ENCODE measurements around the gene HYCC1.

Gene HYCC1

GRCh38 chr7:23012186-23012585, 1.7 kb downstream of the HYCC1 start:
- H3K27me3 Mint-ChIP-seq = no peaks in the 10 kb centered on the region
- H3K9me3 Mint-ChIP-seq = no peaks in the 10 kb centered on the region
- peaks cover 7% of the 10 kb centered on the region for H3K36me3 Mint-ChIP-seq (ENCODE audit: insufficient read depth)
- ATAC-seq (replicated peaks; ENCODE audit: extremely low read depth, poor library complexity, severe bottlenecking) (no peak), DNase-seq (ENCODE audit: low spot score in 2 of 2) (no peak)
- peaks cover 5% of the 10 kb centered on the region for H3K4me1 Mint-ChIP-seq
- no peak overlapping the region for H3K27ac Mint-ChIP-seq (ENCODE audit: low read depth)
- no peak overlapping the region for H3K4me3 Mint-ChIP-seq

GRCh38 chr7:23011222-23011924, 2.6 kb downstream of the HYCC1 start:
- Mint-ChIP-seq H3K36me3 (ENCODE audit: insufficient read depth) (peaks cover 7% of the 10 kb centered on the region), H3K27me3 (no peaks in the 10 kb centered on the region), H3K4me1 (peaks cover 5% of the 10 kb centered on the region), H3K4me3 (no peak overlapping the region), H3K27ac (ENCODE audit: low read depth) (no peak overlapping the region), H3K9me3 (no peaks in the 10 kb centered on the region)
- DNase-seq (ENCODE audit: low spot score in 2 of 2) (no peak), ATAC-seq (replicated peaks; ENCODE audit: extremely low read depth, poor library complexity, severe bottlenecking) (no peak)

GRCh38 chr7:23009303-23009702, 4.6 kb downstream of the HYCC1 start:
- no peak overlapping the region for H3K27ac Mint-ChIP-seq (ENCODE audit: low read depth)
- H3K36me3 Mint-ChIP-seq (ENCODE audit: insufficient read depth) = peaks cover 5% of the 10 kb centered on the region
- no peak overlapping the region for H3K4me3 Mint-ChIP-seq
- ATAC-seq (replicated peaks; ENCODE audit: extremely low read depth, poor library complexity, severe bottlenecking) (no peak), DNase-seq (ENCODE audit: low spot score in 2 of 2) (no peak)
- H3K4me1 Mint-ChIP-seq = peaks cover 5% of the 10 kb centered on the region
- H3K9me3 Mint-ChIP-seq = no peaks in the 10 kb centered on the region
- no peaks in the 10 kb centered on the region for H3K27me3 Mint-ChIP-seq

GRCh38 chr7:23004247-23004520, 9.7 kb downstream of the HYCC1 start:
- no peak for DNase-seq (ENCODE audit: low spot score in 2 of 2)
- peaks cover 6% of the 10 kb centered on the region for H3K4me1 Mint-ChIP-seq
- ATAC-seq (replicated peaks; ENCODE audit: extremely low read depth, poor library complexity, severe bottlenecking) = no peak

GRCh38 chr7:23003505-23004246, 10.3 kb downstream of the HYCC1 start:
- Mint-ChIP-seq H3K4me3 (no peak overlapping the region), H3K27ac (ENCODE audit: low read depth) (no peak overlapping the region), H3K36me3 (ENCODE audit: insufficient read depth) (no peaks in the 10 kb centered on the region), H3K4me1 (peaks cover 6% of the 10 kb centered on the region), H3K27me3 (no peaks in the 10 kb centered on the region), H3K9me3 (no peaks in the 10 kb centered on the region)
- no peak for ATAC-seq (replicated peaks; ENCODE audit: extremely low read depth, poor library complexity, severe bottlenecking)
- DNase-seq (ENCODE audit: low spot score in 2 of 2) = no peak

More at GRCh38 chr7:23004247-23004520, 9.7 kb downstream of the HYCC1 start:
- Mint-ChIP-seq H3K27me3 (no peaks in the 10 kb centered on the region), H3K27ac (ENCODE audit: low read depth) (no peak overlapping the region), H3K4me3 (no peak overlapping the region), H3K9me3 (no peaks in the 10 kb centered on the region), H3K36me3 (ENCODE audit: insufficient read depth) (no peaks in the 10 kb centered on the region)

- no peak overlapping the region for H3K27ac Mint-ChIP-seq (ENCODE audit: low read depth)
- H3K36me3 Mint-ChIP-seq (ENCODE audit: insufficient read depth) = no peaks in the 10 kb centered on the region
- H3K4me1 Mint-ChIP-seq = peaks cover 6% of the 10 kb centered on the region
- DNase-seq (ENCODE audit: low spot score in 2 of 2) (no peak), ATAC-seq (replicated peaks; ENCODE audit: extremely low read depth, poor library complexity, severe bottlenecking) (no peak)
- H3K27me3 Mint-ChIP-seq = no peaks in the 10 kb centered on the region
- H3K9me3 Mint-ChIP-seq = no peaks in the 10 kb centered on the region
- no peak overlapping the region for H3K4me3 Mint-ChIP-seq
These were observed 11.2 kb downstream of the HYCC1 start for GRCh38 chr7:23002698-23003097.

GRCh38 chr7:23001610-23002009, 12.3 kb downstream of the HYCC1 start:
- H3K27ac Mint-ChIP-seq (ENCODE audit: low read depth) = no peak overlapping the region
- H3K36me3 Mint-ChIP-seq (ENCODE audit: insufficient read depth) = no peaks in the 10 kb centered on the region
- H3K4me1 Mint-ChIP-seq = peaks cover 6% of the 10 kb centered on the region
- H3K27me3 Mint-ChIP-seq = no peaks in the 10 kb centered on the region
- no peak for DNase-seq (ENCODE audit: low spot score in 2 of 2)
- H3K4me3 Mint-ChIP-seq = no peak overlapping the region
- H3K9me3 Mint-ChIP-seq = no peaks in the 10 kb centered on the region
- ATAC-seq (replicated peaks; ENCODE audit: extremely low read depth, poor library complexity, severe bottlenecking) = no peak

GRCh38 chr7:23000597-23001360, 13.2 kb downstream of the HYCC1 start:
- no peak for DNase-seq (ENCODE audit: low spot score in 2 of 2)
- Mint-ChIP-seq H3K36me3 (ENCODE audit: insufficient read depth) (no peaks in the 10 kb centered on the region), H3K27me3 (no peaks in the 10 kb centered on the region), H3K9me3 (no peaks in the 10 kb centered on the region), H3K27ac (ENCODE audit: low read depth) (no peak overlapping the region), H3K4me1 (peaks cover 6% of the 10 kb centered on the region), H3K4me3 (no peak overlapping the region)
- ATAC-seq (replicated peaks; ENCODE audit: extremely low read depth, poor library complexity, severe bottlenecking) = no peak

- H3K27me3 Mint-ChIP-seq = no peaks in the 10 kb centered on the region
- H3K4me1 Mint-ChIP-seq = peaks cover 20% of the 10 kb centered on the region
- H3K9me3 Mint-ChIP-seq = no peaks in the 10 kb centered on the region
These were observed 15.4 kb downstream of the HYCC1 start for GRCh38 chr7:22998519-22998896.

GRCh38 chr7:22997871-22998518, 15.9 kb downstream of the HYCC1 start:
- Mint-ChIP-seq H3K9me3 (no peaks in the 10 kb centered on the region), H3K27me3 (no peaks in the 10 kb centered on the region), H3K36me3 (ENCODE audit: insufficient read depth) (peaks cover 1% of the 10 kb centered on the region), H3K4me1 (peaks cover 25% of the 10 kb centered on the region), H3K4me3 (no peak overlapping the region), H3K27ac (ENCODE audit: low read depth) (no peak overlapping the region)
- no peak for DNase-seq (ENCODE audit: low spot score in 2 of 2)
- ATAC-seq (replicated peaks; ENCODE audit: extremely low read depth, poor library complexity, severe bottlenecking) = no peak

More at GRCh38 chr7:22998519-22998896, 15.4 kb downstream of the HYCC1 start:
- Mint-ChIP-seq H3K4me3 (no peak overlapping the region), H3K27ac (ENCODE audit: low read depth) (no peak overlapping the region), H3K36me3 (ENCODE audit: insufficient read depth) (peaks cover 1% of the 10 kb centered on the region)
- DNase-seq (ENCODE audit: low spot score in 2 of 2) (no peak), ATAC-seq (replicated peaks; ENCODE audit: extremely low read depth, poor library complexity, severe bottlenecking) (no peak)

- DNase-seq (ENCODE audit: low spot score in 2 of 2) (no peak), ATAC-seq (replicated peaks; ENCODE audit: extremely low read depth, poor library complexity, severe bottlenecking) (no peak)
- Mint-ChIP-seq H3K9me3 (no peaks in the 10 kb centered on the region), H3K36me3 (ENCODE audit: insufficient read depth) (peaks cover 1% of the 10 kb centered on the region), H3K27ac (ENCODE audit: low read depth) (no peak overlapping the region), H3K4me1 (peaks cover 24% of the 10 kb centered on the region), H3K27me3 (no peaks in the 10 kb centered on the region), H3K4me3 (no peak overlapping the region)
These were observed 17.5 kb downstream of the HYCC1 start for GRCh38 chr7:22996470-22996869.

GRCh38 chr7:22995011-22995410, 18.9 kb downstream of the HYCC1 start:
- Mint-ChIP-seq H3K27me3 (no peaks in the 10 kb centered on the region), H3K4me1 (peaks cover 20% of the 10 kb centered on the region), H3K27ac (ENCODE audit: low read depth) (no peak overlapping the region), H3K9me3 (no peaks in the 10 kb centered on the region), H3K36me3 (ENCODE audit: insufficient read depth) (peaks cover 2% of the 10 kb centered on the region), H3K4me3 (no peak overlapping the region)
- no peak for DNase-seq (ENCODE audit: low spot score in 2 of 2)
- ATAC-seq (replicated peaks; ENCODE audit: extremely low read depth, poor library complexity, severe bottlenecking) = no peak
